HepG2 (cell line): Measurements from ENCODE around the gene TM6SF1. TPM values are rescaled to one million over a fixed set of nuclear protein-coding genes. Genes with fewer than 3 reads are reported as not detected.
A peak's percentile ranks its signal among the peaks of the same experiment; 100 is the strongest.

Source experiments
- ATAC-seq: fragments of 200-7000 bp; cut with Tn5 transposase; 3 replicates; pipeline ENCODE4 v1.9.1; 2020; ENCODE audit warnings: mild to moderate bottlenecking, moderate library complexity
- BruUV-seq: library from RNA; stranded (reverse); fragments of 400-500 nt; replicated peaks from 2 replicates; lab custom pipeline; 2021; lab: Mats Ljungman, UMichigan
- CTCF ChIA-PET: fragments of 300-600 bp; formaldehyde crosslinking; extraction: SDS; loops from one replicate; lab custom pipeline; 2021; ENCODE audit warnings: low total read pairs, inconsistent platforms, low intra/inter-chr PET ratio; lab: Yijun Ruan, JAX
- POLR2A ChIA-PET: fragments of 350-600 bp; sonication (Branson Sonifier 250); formaldehyde crosslinking; loops from one replicate; lab custom pipeline; 2020; ENCODE audit warnings: antibody characterized with exemption, inconsistent platforms; lab: Yijun Ruan, JAX
- DNase-seq: peaks from one replicate; pipeline ENCODE4 v3.0.0-alpha.2; 2015; ENCODE audit warnings: low spot score
- FAIRE-seq: peaks from 3 replicates; lab custom pipeline; 2011; peaks lifted over from hg19 to GRCh38; lab: Jason Lieb, UNC
- H2AFZ ChIP-seq: one replicate; pipeline ENCODE4 v1.6.1; 2011; ENCODE audit warnings: low read length, inconsistent platforms
- H3K27ac ChIP-seq: fragments of 300-600 bp; 3 replicates; pipeline ENCODE4 v1.8.0; 2011; ENCODE audit warnings: mixed run types, mild to moderate bottlenecking, mixed read lengths, low read length, inconsistent platforms; ENCODE audit not compliant: insufficient read depth; ENCODE audit errors: extremely low read length
- H3K27me3 ChIP-seq, 2 experiments: fragments of 200-600 bp in 1 of 2; 2 replicates in 1 of 2; 3 replicates in 1 of 2; pipeline versions ENCODE4 v1.6.0 to v1.8.0; 2011; ENCODE audit warnings: low read length in 2 of 2, mild to moderate bottlenecking in 2 of 2, moderate library complexity in 2 of 2, inconsistent platforms in 1 of 2; ENCODE audit not compliant: insufficient read depth in 2 of 2, control insufficient read depth in 1 of 2
- H3K36me3 ChIP-seq, 2 experiments: fragments of 200-600 bp in 1 of 2; replicated peaks in 1 of 2; 2 replicates in 1 of 2; 3 replicates in 1 of 2; pipeline versions ENCODE4 v1.5.1 to v1.8.0; 2011; ENCODE audit warnings: low read length in 2 of 2, inconsistent platforms in 1 of 2; ENCODE audit not compliant: insufficient read depth in 2 of 2, control insufficient read depth in 1 of 2
- H3K4me1 ChIP-seq: 2 replicates; pipeline ENCODE4 v1.5.1; 2012; ENCODE audit warnings: low read length, inconsistent platforms; ENCODE audit not compliant: insufficient read depth
- H3K4me2 ChIP-seq: 2 replicates; pipeline ENCODE4 v1.6.0; 2011; ENCODE audit warnings: low read depth, low read length, inconsistent platforms
- H3K4me3 ChIP-seq, 3 experiments: fragments of 200-600 bp in 1 of 3; sonication (generic), shearing (Covaris generic) in 1 of 3; replicated peaks in 1 of 3; 2 replicates each; pipeline ENCODE4 v1.5.1; 2011 to 2016; ENCODE audit warnings: low read length in 3 of 3, inconsistent platforms in 2 of 3, low read depth in 2 of 3, mild to moderate bottlenecking in 2 of 3, control low read depth in 1 of 3, mixed read lengths in 1 of 3; ENCODE audit not compliant: insufficient read depth in 1 of 3
- H3K79me2 ChIP-seq: one replicate; pipeline ENCODE4 v1.6.1; 2011; ENCODE audit warnings: low read length, inconsistent platforms; ENCODE audit not compliant: insufficient read depth
- H3K9ac ChIP-seq: 2 replicates; pipeline ENCODE4 v1.6.0; 2011; ENCODE audit warnings: mild to moderate bottlenecking, low read depth, low read length, inconsistent platforms; ENCODE audit not compliant: insufficient read depth
- H3K9me3 ChIP-seq: 2 replicates; pipeline ENCODE4 v1.5.1; 2012; ENCODE audit warnings: mild to moderate bottlenecking, low read length
- H4K20me1 ChIP-seq: 2 replicates; pipeline ENCODE4 v1.6.0; 2011; ENCODE audit warnings: inconsistent platforms, mild to moderate bottlenecking, low read length, moderate library complexity; ENCODE audit not compliant: insufficient read depth
- CHCHD3 ChIP-seq: sonication (generic); formaldehyde crosslinking; IDR thresholded peaks from 2 replicates; pipeline ENCODE4 v1.8.0; 2022; ENCODE audit warnings: mild to moderate bottlenecking, missing genetic modification reagents, moderate library complexity
- FOXO4 ChIP-seq: sonication (generic); formaldehyde crosslinking; conservative IDR thresholded peaks from 2 replicates; pipeline ENCODE4 v1.8.1; 2023; ENCODE audit warnings: missing genetic modification reagents
- KAT7 ChIP-seq: IDR thresholded peaks from 2 replicates; pipeline ENCODE4 v1.6.1; 2018; ENCODE audit warnings: borderline replicate concordance, missing compliant biosample characterization
- SMAD9 ChIP-seq: sonication (generic); formaldehyde crosslinking; IDR thresholded peaks from 2 replicates; pipeline ENCODE4 v1.5.1; 2020; ENCODE audit warnings: mild to moderate bottlenecking, missing genetic modification reagents
- SRSF1 ChIP-seq: fragments of 200-400 bp; formaldehyde crosslinking; optimal IDR thresholded peaks from 2 replicates; pipeline ENCODE3; 2017; ENCODE audit warnings: mild to moderate bottlenecking, low read depth, low read length, moderate library complexity
- TBX3 ChIP-seq: fragments of 450-650 bp; IDR thresholded peaks from 2 replicates; pipeline ENCODE4 v1.6.1; 2017; ENCODE audit warnings: antibody characterized with exemption, mild to moderate bottlenecking, inconsistent platforms, borderline replicate concordance
- ZNF10 ChIP-seq: sonication (generic); formaldehyde crosslinking; IDR thresholded peaks from 2 replicates; pipeline ENCODE4 v1.4.0; 2020; ENCODE audit warnings: mild to moderate bottlenecking, low read depth, missing genetic modification reagents, borderline replicate concordance
- ZNF580 ChIP-seq: IDR thresholded peaks from 2 replicates; pipeline ENCODE4 v1.6.1; 2016; ENCODE audit warnings: low read depth, borderline replicate concordance
- ZNF775 ChIP-seq: sonication (generic); formaldehyde crosslinking; IDR thresholded peaks from 2 replicates; pipeline ENCODE4 v1.4.0; 2020; ENCODE audit warnings: missing genetic modification reagents, mild to moderate bottlenecking, moderate library complexity, borderline replicate concordance
- WGBS: methylation state at CpG from one replicate; pipeline ENCODE4 v1.1.6; 2017; ENCODE audit warnings: low lambda C conversion rate; 5-methylcytosine and 5-hydroxymethylcytosine counted together
- in situ Hi-C: cut with HindIII; loops from 2 replicates; pipeline ENCODE4 v1.10.0; 2017; ENCODE audit warnings: low pct_unique_long_range_greater_than_20kb; ENCODE audit not compliant: extremely low pct_ligation_motif_present
- intact Hi-C: fragments of 100-400 bp; cut with micrococcal nuclease; formaldehyde crosslinking; loops from one replicate; pipeline ENCODE4 v1.10.0; 2022; ENCODE audit not compliant: unreplicated experiment
- polyA plus RNA-seq, 8 experiments: library from polyadenylated mRNA; depleted of rRNA in 3 of 8; stranded (reverse) in 7 of 8; unstranded in 1 of 8; fragments of >200 nt; fragmentation: Illumina TruSeq in 4 of 8; extraction: Trizol in 4 of 8; gene quantifications; 2 replicates each; pipeline versions ENCODE4 v1.2.1 to v1.2.3, GENCODE V29; 2011 to 2016; ENCODE audit warnings: low read depth in 4 of 8, missing spikeins in 1 of 8, mixed read lengths in 1 of 8; ENCODE audit not compliant: insufficient read depth in 1 of 8
- total RNA-seq, 5 experiments: library from RNA; depleted of rRNA; stranded (reverse); fragments of >200 nt; fragmentation: Illumina TruSeq; extraction: Trizol; gene quantifications; 2 replicates each; pipeline ENCODE4 v1.2.3, GENCODE V29; 2016; ENCODE audit warnings: low read depth in 1 of 5
- TF ChIP-seq, protein P1 (sequence below): sonication (generic); formaldehyde crosslinking; IDR thresholded peaks from 2 replicates; pipeline ENCODE4 v1.4.0; 2020; ENCODE audit warnings: mild to moderate bottlenecking, missing genetic modification reagents, borderline replicate concordance
- TF ChIP-seq, protein P2 (sequence below): sonication (generic); formaldehyde crosslinking; IDR thresholded peaks from 2 replicates; pipeline ENCODE4 v1.5.0; 2020; ENCODE audit warnings: missing genetic modification reagents, mild to moderate bottlenecking, borderline replicate concordance
- TF ChIP-seq, protein P3 (sequence below): sonication (generic); formaldehyde crosslinking; IDR thresholded peaks from 2 replicates; pipeline ENCODE4 v1.4.0; 2020; ENCODE audit warnings: missing genetic modification reagents

The TM6SF1 gene
- total and polyA plus RNA-seq, 2 of the 13 experiments (the other 11 are each of a cell fraction or from before 2014, with no cell fraction given), result not detected

DNA sequence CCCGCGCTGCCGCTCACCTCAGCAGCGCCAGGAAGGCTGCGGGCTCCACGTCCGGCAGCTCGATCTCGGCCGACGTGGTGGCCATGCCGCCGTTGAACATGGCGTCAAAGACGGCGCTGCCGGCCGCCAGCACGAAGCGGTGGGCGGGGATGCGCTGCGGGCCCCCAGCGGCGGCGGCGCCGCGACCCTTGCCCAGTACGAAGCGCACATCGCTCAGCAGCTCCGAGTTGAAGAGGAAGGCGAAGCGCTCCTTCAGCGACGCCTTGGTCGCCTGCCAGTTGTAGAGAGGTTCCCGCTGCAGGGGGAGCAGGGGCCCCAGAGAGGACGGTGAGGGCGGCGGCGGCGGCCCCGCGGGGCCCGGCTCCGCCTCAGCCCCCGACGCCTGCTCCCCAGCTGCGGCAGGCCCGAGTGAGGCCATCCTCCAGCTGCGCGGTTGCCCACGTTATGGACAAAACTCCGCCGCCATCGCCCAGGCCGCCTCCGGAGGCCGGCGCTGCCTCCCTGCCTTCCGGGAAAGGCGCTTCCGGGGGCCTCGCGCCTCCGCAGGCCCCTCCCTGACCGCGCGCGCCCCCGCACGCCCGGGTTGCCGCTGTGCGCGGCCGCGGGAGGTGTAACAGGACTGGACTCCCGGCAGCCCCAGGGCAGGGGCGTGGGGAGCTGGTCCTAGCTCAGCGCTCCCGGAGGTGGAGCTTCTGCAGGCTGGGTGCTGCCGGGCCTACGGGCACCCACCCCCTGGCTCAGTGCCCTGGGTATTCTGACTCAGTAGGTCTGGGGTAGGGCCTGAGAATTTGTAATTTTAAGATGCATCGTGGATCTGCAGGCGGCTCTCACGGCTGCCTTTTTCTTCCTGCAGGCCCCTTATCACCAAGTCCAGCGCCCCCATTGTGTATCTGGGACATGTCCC, 40.5 kb upstream of the TM6SF1 start, which contains the start of gene BTBD1:
TSS of gene BTBD1 (minus strand) at position 519 of the 904 bp plus-strand sequence. CDS start at position 418, 101 bp downstream.
- Histone ChIP-seq H3K36me3 (peaks cover 2 to 10% of the 10 kb centered on the region in 2 experiments; a peak in 4 of 5 replicates), H3K27ac (peak within 1 kb of the TSS; percentile 87), H3K4me2 (peak within 1 kb of the TSS; percentile 76), H3K79me2 (peaks cover 49% of the 10 kb centered on the region), H4K20me1 (peaks cover 34% of the 10 kb centered on the region), H3K4me3 (peak within 1 kb of the TSS; percentile 71 to 92 (median 81)), H3K27me3 (no peaks in the 10 kb centered on the region), H3K9ac (peak within 1 kb of the TSS; percentile 90), H2AFZ (peak within 1 kb of the TSS; percentile 56), H3K9me3 (no peaks in the 10 kb centered on the region), H3K4me1 (peaks cover 40% of the 10 kb centered on the region)
- ATAC-seq, result peak; percentile 98
- peak; percentile 42 for FAIRE-seq
- in situ Hi-C loops, result no loop called here
- no TSS peak for BruUV-seq
- intact Hi-C loops, result loop anchor here (5.0 kb wide), 1 partner anchor 140 kb away; the partner anchor contains the start of gene HDGFL3
- POLR2A ChIA-PET, result interaction anchor here (0.6 to 1.6 kb wide), 12 partner anchors 9 to 528 kb away, joined by 3 to 15 read pairs (median 4); partner anchors contain the start of genes C15orf40, RAMAC and RPS17
- 2% methylated on average over 8 of the region's 90 CpGs for WGBS
- DNase-seq, result peak; percentile 84
- CTCF ChIA-PET, result no interaction called here
- TF ChIP-seq SMAD9, result no peak
- TF ChIP-seq ZNF775, result no peak
- no peak for TF ChIP-seq TBX3
- TF ChIP-seq, protein P1, sequence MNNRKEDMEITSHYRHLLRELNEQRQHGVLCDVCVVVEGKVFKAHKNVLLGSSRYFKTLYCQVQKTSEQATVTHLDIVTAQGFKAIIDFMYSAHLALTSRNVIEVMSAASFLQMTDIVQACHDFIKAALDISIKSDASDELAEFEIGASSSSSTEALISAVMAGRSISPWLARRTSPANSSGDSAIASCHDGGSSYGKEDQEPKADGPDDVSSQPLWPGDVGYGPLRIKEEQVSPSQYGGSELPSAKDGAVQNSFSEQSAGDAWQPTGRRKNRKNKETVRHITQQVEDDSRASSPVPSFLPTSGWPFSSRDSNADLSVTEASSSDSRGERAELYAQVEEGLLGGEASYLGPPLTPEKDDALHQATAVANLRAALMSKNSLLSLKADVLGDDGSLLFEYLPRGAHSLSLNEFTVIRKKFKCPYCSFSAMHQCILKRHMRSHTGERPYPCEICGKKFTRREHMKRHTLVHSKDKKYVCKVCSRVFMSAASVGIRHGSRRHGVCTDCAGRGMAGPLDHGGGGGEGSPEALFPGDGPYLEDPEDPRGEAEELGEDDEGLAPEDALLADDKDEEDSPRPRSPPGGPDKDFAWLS, result no peak
- TF ChIP-seq, protein P2, sequence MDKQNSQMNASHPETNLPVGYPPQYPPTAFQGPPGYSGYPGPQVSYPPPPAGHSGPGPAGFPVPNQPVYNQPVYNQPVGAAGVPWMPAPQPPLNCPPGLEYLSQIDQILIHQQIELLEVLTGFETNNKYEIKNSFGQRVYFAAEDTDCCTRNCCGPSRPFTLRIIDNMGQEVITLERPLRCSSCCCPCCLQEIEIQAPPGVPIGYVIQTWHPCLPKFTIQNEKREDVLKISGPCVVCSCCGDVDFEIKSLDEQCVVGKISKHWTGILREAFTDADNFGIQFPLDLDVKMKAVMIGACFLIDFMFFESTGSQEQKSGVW, result no peak
- TF ChIP-seq, protein P3, sequence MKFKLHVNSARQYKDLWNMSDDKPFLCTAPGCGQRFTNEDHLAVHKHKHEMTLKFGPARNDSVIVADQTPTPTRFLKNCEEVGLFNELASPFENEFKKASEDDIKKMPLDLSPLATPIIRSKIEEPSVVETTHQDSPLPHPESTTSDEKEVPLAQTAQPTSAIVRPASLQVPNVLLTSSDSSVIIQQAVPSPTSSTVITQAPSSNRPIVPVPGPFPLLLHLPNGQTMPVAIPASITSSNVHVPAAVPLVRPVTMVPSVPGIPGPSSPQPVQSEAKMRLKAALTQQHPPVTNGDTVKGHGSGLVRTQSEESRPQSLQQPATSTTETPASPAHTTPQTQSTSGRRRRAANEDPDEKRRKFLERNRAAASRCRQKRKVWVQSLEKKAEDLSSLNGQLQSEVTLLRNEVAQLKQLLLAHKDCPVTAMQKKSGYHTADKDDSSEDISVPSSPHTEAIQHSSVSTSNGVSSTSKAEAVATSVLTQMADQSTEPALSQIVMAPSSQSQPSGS (CRISPR knock-in tag), result no peak; the same call in 1 of the 2 replicates
- TF ChIP-seq ZNF580 (CRISPR knock-in tag), result no peak
- peak; percentile 88 for TF ChIP-seq SRSF1
- TF ChIP-seq ZNF10, result no peak
- TF ChIP-seq KAT7 (CRISPR knock-in tag), result peak; percentile 83; the same call in 1 of the 2 replicates
- TF ChIP-seq FOXO4 (CRISPR knock-in tag), result 0 out of 2 replicates have a peak, but pooled peaks have one; percentile 70
- no peak for TF ChIP-seq CHCHD3 (CRISPR knock-in tag)
